Activated gamma-delta T cell (primary cell): ENCODE results near the gene PEA15.

Experiments used
- DNase-seq: peaks from one replicate; lab custom pipeline; 2025; lab: John Stamatoyannopoulos, UW
- total RNA-seq, 2 donors: gene quantifications; one replicate each; lab custom pipeline; 2026; lab: John Stamatoyannopoulos, UW

PEA15 gene, protein sequence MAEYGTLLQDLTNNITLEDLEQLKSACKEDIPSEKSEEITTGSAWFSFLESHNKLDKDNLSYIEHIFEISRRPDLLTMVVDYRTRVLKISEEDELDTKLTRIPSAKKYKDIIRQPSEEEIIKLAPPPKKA
- 15.3 to 30.5 reads per million in 2 donors for total RNA-seq

DNA sequence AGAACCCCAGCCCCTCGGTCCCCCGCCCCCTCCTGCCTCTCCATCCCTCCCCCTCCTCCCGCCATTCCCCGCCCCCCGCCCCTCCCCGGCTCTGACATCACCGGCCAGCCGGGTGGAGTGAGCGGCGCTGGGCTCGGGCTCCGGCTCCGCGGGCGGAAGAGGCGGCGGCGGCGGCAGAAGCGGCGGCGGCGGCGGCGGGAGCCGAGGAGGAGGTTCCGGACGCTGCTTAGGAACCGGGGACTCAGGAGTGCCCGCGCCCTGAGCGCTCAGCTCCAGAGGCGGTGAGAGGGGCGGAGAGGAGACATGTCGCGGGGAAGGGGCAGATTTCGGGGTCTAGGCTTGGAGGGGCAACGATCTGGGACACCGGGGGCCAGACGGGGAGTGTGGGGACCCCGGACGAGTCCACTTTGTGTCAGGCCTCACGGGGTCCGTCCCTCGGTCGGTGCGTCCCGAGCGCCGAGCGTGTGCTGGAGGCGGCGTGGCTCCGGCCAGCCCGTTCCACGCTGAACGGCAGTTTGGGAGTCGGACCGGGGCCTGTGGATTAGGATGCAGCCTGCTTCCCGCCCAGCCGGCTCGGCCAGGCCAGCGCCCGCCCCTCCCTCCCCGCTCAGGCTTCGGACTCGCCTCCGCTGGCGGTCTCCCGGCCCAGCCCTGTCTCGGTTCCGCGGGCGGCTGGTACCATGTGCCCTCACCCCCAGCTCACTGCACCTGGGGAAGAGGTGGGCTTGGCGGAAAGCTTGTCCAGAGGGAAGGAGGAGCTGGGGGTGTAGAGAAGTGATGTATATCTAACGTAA, at the start of gene PEA15:
TSS of gene PEA15 (plus strand) at position 143 of the 794 bp plus-strand sequence. CDS start 6,161 bp downstream, outside the sequence.
- DNase-seq: peak; percentile 56

DNA sequence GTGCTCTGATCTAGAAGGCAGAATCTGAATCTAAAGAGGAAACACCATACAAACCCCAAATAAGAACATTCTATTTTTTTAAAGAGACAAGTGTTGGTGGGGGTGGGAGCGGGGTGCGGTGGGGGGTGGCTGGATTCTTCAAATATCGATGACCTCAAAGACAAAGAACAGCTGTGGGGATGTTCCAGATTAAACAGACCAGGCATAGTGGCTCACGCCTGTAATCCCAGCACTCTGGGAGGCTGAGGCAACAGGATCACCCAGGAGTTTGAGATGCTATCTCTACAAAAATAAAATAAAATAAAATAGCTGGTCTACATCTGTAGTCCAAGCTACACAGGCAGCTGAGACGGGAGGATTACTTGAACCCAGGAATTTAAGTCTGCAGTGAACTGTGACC, 48.8 kb upstream of the PEA15 start:
- no peak for DNase-seq

DNA sequence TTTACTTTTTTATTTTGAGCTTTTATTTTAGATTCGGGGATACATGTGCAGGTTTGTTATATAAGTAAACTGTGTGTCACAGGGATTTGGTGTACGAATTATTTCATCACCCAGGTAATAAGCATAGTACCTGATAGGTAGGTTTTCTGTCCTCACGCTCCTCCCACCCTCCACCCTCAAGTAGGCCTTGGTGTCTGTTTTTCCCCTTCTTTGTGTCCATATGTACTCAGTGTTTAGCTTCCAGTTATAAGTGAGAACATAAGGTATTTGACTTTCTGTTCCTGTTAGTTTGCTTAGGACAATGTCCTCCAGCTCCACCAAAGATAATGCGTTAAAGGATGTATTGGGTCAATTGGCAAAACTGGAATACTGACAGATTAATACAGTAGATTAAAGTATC, 48.0 kb upstream of the PEA15 start:
- DNase-seq: no peak

DNA sequence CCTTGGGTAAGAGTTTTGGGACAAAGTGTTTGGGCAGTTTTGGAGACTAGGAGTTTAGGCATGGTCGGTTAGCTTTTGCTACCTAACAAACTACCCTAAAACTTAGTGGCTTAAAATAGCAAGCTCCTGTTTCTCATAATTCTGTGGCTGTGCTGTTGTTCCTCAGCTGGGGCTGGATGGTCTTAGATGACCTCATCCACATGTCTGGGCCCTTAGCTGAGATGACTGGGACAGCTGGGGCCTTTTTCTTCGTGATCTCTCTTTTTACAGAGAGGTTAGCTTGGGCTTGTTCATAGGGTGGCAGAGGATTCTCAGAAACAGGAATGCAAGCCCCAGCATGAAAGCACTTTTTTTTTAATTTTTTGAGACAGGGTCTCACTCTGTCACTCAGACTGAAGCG, 47.2 kb upstream of the PEA15 start:
- no peak for DNase-seq

DNA sequence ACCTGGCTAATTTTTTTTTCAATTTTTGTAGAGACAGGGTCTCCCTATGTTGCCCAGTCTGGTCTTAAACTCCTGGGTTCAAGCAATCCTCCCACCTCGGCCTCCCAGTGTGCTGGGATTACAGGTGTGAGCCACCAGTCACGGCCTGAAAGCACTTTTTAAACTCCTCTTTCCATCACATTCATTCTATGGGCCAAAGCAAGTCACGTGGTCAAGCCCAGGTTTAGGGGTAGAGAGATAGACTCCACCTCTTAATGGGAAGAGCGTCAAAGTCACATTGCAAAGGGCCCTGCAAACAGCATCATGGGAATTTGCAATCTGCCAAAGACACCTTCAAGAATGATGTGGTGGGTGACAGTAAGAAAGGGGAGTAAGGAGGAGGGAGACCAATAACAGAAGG, 46.6 kb upstream of the PEA15 start:
- no peak for DNase-seq

DNA sequence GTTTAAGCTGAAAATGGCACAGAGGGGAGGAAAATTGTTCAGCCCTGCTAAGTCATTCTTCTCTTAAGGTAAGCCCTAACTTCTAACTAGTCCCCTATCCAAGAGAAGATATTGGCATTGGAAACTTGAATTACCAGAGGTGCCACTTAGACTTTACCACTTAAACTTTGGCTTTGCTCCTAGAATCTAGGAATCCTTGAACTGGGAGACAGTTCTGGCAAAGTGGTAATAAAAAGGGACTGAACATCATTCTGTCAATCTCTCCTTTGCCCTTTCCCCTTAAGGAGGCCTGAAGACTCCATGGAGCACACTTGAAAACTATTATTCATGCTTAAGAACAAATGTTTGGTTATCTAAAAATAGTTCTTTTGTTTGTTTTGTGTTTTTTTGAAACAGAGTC, 45.3 kb upstream of the PEA15 start:
- DNase-seq: no peak

DNA sequence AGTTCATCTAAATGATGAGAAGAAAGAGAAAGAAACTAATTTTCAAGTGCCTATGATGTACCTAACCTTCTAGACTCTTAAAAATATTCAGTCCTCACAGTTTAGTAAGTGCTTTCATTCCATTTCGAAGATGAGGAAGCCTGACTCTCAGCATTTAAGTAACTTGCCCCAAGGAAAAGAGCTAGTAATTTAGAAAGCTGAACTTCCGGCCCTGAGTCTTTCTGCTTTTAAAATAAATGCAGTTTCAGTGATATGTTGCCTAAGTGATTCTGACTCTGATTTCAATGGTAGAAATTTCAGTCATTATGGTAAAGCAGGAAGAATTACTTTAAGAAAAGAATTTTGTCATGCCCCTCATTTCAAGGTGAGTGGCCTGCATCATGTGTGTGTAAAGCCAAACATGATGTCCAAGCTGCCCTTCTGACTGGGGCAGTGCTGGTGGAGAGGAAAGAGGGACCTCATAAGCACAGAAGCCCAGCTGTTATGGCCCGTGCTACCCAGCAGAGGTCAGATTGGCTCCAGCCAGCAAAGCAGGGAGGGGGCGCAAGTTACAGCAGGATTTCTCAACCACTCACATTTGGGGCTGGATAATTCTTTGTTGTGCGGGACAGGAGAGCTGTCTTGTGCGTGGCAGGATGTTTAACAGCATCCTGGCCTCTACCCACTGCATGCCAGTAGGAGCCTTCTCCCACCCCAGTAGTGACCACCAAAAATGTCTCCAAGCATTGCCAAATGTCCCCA, 43.0 kb upstream of the PEA15 start:
- no peak for DNase-seq

DNA sequence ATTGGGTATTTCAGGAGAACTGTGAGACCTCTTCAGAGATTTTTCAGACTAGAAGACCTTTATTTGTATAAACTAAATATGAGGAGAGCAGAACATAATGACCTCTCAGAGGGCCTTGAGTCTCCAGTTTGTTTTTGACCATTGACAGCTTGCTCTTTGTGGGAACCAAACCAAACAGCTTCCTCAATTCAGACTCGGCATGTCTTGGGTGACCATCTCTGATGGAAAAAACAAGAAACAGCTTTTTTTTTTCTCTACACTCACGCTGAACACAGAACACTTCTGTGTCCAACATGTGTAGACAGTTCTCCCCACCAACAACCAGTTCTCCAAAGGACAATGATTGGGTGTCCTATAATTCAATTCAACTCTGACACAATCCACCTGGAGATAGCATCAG, 42.3 kb upstream of the PEA15 start:
- no peak for DNase-seq

DNA sequence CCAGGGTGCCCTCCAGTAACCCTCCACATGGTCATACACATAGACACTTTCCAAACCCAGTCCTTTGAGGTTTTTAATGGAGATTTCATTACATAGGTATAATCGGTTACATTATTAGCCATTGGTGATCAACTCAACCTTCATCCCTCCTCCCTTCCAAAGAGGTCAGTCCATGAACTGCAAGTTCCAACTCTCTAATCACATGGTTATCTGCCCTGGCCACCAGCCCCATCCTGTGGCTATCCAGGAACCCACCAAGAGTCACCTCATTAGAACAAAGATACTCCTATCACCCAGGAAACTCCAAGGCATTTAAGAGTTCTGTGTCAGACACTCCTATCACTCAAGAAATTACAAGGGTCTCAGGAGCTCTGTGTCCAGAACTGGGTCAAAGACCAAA, 41.6 kb upstream of the PEA15 start:
- no peak for DNase-seq

DNA sequence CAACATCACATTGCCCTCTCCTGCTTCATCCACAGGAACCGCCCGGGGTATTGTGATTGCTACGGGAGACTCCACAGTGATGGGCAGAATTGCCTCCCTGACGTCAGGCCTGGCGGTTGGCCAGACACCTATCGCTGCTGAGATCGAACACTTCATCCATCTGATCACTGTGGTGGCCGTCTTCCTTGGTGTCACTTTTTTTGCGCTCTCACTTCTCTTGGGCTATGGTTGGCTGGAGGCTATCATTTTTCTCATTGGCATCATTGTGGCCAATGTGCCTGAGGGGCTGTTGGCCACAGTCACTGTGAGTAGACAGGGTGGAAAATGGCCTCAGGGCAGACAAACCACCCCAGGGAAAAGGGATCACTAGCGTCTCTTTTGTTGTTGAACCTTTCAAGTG, 41.1 kb upstream of the PEA15 start:
- DNase-seq: no peak

DNA sequence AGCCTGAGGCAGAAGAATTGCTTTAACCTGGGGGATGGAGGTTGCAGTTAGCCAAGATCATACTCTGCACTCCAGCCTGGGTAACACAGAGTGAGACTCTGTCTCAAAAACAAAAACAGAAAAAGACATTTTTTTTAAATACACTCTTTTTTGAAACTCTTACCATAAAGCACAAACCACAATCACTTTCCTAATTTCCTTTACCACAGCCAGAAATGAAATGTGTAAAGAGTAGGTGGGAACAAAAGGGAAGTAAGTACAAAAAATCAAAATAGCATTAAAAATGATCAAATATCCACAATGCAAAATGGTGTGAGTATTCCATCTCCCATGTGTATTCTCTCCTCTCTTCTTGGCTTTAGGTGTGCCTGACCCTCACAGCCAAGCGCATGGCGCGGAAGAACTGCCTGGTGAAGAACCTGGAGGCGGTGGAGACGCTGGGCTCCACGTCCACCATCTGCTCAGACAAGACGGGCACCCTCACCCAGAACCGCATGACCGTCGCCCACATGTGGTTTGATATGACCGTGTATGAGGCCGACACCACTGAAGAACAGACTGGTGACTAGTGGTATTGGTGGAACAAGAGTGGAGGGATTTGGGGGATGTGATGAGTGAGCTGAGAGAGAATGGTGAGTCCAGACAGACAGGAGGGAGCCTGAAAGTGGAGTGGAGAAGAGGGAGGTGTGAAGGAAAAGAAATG, 38.9 kb upstream of the PEA15 start:
- no peak for DNase-seq

DNA sequence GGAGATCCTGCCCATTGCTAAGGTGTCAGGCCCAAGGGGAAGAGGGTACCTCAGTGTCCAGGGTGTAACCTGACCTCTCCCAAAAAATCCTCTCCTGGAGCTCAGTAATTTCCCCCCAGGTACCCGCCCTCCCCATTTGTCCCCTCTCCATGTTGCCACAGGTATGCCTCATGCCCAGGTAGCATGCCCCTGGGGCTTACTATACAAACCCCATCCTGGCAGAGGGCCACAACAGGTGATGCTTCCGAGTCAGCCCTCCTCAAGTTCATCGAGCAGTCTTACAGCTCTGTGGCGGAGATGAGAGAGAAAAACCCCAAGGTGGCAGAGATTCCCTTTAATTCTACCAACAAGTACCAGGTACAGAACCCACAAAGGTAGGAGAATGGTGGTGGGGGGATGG, 38.1 kb upstream of the PEA15 start:
- no peak for DNase-seq

DNA sequence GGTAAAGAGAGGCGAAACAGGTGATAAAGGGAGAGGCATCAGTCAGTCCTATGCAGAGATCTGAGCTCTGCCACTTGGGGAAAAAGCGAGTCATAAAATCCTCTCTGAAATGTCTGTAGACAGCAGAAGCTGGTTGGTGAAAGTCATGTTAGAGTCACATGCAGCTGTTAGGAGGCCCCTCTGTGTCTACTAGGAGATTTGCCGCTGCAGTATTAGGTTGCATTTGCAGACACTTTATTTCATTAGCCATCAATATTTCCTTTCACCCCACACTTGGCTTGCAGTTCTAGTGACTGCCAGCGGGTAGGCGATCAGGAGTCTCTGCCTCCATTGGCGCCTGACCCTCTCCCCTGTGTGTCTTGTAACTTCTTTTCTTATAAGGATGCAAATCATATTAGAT, 37.6 kb upstream of the PEA15 start:
- no peak for DNase-seq

DNA sequence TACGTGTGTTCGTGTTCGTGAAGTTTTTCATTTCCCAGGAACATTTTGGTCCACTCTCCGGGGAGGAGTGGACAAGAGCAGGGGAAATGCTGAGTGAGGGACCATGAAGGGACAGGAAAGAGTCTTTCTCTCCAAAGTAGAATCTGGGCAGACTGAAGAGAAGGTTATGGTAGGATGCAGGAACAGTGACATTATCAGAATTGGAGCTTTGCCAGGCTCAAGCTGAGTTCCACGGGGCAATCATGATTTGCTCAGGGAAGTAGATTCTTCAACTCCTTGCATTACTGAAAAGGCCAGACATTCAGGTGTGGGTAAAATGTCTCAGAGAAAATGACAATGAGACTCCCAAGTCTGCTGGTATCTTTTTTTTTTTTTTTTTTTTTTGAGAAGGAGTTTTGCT, 37.2 kb upstream of the PEA15 start:
- no peak for DNase-seq

DNA sequence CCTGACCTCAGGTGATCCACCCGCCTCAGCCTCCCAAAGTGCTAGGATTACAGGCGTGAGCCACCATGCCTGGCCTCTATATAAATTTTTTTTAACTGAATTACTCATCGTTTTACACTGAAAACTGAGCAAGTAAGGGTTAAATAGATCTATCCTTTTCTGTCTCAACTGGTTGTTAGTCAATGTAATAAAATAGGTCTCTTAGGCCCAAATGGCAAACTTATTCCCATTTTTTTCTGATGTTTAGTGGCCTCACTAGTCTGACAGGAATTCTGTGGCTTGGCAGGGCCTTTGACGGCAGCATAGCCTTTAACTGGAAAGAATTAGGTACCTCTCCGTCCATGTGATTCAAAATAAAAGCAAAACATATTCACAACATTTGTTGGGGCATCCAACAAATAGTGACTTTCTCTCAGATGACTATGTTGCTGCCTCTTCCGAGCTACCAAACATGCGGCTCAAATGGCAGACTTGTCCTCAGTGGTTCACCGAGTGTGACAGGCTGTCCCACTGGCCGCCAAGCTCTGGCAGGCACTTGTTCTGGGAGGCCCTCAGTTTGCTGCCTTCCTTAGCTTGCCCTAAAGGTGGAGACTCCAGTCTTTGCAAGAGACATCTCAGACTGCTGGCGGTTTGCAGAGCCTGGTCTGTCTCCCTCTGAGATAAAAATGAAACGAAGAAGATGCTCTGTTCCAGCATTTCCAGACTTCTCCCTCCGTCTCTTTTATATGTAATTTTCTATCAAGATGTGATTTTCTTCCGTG, 36.4 kb upstream of the PEA15 start:
- DNase-seq: no peak

DNA sequence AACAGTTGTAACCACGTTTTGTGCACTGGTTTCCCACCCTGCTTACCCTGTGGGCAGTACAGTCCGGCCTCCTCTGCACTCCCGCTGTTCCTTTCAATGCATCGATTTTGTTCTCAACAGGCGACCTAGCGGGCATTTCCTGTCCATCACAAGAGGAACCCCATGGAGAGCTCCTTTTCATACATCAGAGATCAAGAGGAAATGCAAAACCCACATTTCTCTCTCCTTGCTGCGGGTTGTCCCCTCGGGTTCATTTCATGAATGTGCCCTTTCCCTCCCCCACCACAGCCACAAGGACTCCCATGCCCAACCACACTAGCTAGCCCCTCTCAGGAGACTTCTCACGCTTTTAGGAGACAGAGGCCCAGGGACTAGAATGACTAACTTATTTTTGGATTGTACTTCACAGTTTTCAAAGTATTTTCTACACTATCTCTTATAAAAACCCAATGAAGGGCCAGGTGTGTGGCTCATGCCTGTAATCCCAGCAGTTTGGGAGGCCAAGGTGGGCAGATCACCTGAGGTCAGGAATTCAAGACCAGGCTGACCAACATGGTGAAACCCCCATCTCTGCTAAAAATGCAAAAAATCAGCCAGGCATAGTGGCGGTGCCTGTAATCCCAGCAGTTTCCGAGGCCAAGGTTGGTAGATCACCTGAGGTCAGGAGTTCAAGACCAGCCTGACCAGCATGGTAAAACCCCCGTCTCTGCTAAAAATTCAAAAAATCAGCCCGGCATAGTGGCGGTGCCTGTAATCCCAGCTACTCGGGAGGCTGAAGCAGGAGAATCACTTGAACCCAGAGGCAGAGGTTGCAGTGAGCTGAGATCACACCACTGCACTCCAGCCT, 35.4 kb upstream of the PEA15 start:
- no peak for DNase-seq

DNA sequence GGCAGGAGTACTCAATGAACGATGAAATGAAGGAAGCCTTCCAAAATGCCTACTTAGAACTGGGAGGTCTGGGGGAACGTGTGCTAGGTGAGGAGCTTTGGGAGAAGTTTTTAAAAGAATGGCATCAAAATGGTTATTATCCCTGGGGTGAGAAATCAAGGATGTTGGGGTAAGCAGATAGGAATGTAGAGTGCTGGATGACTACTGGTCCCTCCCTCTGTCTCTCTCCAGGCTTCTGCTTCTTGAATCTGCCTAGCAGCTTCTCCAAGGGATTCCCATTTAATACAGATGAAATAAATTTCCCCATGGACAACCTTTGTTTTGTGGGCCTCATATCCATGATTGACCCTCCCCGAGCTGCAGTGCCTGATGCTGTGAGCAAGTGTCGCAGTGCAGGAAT, 33.8 kb upstream of the PEA15 start:
- no peak for DNase-seq

DNA sequence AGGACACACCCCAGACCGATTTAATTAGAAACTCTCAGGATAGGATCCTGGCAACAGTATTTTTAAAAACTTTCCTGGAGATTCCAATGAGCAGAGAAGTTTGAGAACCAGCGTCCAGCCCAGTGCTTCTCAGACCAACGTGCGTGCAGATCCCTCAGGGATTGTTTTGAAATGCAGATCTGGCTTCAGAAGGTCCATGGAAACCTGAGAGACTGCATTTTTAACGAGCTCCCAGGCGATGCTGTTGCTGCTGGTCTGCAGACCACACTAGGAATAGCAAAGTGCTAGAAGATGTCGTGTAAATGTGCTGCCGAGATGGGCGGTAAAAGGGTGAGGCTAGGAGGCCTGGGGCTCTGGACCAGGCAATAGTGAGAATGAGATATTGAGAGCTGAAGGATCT, 33.2 kb upstream of the PEA15 start:
- DNase-seq: no peak

DNA sequence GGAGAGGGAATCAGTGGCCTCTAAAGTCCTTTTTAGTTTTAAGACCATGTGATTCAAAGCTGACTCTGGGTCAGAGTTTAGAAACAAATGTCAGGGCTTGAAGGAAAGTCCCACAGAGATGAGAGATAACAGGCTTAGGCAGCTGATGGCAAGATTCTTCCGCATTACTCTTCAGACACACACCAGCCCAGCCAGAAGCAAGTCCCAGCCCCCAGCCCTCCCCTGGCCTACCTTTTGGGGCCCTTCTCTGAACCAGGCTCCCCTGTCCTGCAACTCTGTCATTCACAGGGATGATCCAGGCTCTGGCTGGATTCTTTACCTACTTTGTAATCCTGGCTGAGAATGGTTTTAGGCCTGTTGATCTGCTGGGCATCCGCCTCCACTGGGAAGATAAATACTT, 28.0 kb upstream of the PEA15 start:
- DNase-seq: no peak

DNA sequence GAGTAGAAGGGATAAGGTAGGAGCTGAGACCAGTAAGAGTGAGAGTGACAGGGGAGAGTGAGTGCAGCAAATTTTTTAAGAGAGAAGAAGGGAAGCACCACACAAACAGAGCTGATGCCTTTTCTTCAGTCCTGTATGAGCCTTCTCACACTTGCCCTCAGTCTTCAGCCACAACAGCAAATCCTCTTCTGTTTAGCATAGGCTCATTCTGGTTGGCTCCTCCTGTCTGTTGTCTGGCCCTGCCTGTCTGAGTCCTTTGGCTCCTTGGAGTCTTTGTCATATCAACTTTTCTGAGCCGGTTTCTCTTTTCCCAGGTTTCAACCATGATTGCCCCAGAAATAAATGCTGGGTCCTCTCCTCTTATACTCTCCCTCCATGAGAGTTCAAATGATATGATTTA, 27.5 kb upstream of the PEA15 start:
- no peak for DNase-seq

DNA sequence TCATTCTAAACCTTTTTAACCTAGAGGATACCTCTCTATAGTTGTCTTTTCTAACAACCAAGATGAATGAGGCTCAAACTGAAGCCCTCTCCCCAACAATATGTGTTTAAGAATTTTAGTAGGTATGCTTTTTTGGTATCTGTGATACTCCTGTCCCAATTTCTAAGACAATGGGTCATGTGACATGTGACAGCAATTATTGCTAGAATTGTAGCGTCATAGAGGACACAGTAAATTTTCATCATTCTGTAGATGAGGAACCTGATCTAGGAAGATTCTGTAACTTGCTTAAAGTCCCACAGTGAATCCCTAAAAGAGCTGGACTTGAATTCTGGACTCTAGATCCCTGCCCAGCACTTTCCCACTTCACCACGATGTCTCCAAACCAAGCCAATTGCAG, 26.5 kb upstream of the PEA15 start:
- DNase-seq: no peak
